Stimulated activated CD8-positive, alpha-beta memory T cell treated with anti-CD3 and anti-CD28 coated beads, Interleukin-7, amount 100 ng/mL, for 24 hours (primary cell): ENCODE results near the gene FAT2.

Experiments used
- DNase-seq: peaks from one replicate; pipeline ENCODE4 v3.0.0-alpha.2; 2020; ENCODE audit warnings: low read depth

The FAT2 gene

GRCh38 chr5:151591144-151591819, at the start of gene FAT2:
Gene FAT2, minus strand, starts transcription at chr5:151591331. Its CDS starts 22,400 bp downstream, at chr5:151568931.
- no peak for DNase-seq

DNA sequence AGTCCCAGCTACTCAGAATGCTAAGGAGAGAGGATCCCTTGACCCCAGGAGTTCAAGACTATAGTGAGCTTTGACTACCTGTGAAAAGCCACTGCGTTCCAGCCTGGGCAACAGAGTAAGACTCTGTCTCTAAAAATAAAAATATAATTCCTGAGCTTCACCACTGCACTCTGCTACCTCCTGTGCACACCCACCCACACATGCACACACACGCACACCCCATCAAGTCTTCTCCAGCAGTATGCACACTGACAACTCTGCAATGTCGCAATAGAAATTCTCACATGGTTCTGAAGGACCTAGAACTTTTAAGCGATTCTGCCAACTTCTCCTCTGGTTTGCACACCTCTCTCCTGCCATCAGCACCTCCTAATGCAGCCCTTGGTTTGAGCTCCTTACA, 47.5 kb upstream of the FAT2 start:
- DNase-seq, result no peak

GRCh38 chr5:151637676-151638075, 46.5 kb upstream of the FAT2 start:
- no peak for DNase-seq

- no peak for DNase-seq
These were observed 42.8 kb upstream of the FAT2 start for GRCh38 chr5:151633892-151634291.

GRCh38 chr5:151632941-151633340, 41.8 kb upstream of the FAT2 start:
- DNase-seq, result no peak

DNA sequence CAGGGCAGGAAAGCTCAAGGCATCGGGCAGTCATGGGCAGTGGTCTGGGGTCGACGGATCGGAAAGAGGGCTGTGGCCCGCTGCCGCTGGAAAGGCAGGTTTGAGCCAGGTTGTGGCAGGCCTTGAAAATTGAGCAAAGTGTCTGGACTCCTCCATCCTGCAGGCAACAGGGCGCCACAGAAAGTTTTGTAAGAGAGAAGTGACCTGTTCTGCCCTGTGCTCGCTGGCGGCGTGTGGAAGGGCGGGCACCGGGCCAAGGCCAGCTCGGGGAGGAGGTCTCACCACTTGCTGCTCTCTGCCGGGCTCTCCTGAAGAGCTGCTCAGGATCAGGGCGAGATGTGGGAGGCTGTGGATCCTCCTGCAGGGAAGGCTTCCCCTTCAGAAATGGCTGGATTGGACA, 41.4 kb upstream of the FAT2 start:
- DNase-seq, result no peak

- no peak for DNase-seq
These were observed 40.8 kb upstream of the FAT2 start for GRCh38 chr5:151631941-151632340.

GRCh38 chr5:151630088-151630487, 39.0 kb upstream of the FAT2 start:
- DNase-seq, result no peak

GRCh38 chr5:151628112-151628823, 37.1 kb upstream of the FAT2 start:
- DNase-seq, result no peak

DNA sequence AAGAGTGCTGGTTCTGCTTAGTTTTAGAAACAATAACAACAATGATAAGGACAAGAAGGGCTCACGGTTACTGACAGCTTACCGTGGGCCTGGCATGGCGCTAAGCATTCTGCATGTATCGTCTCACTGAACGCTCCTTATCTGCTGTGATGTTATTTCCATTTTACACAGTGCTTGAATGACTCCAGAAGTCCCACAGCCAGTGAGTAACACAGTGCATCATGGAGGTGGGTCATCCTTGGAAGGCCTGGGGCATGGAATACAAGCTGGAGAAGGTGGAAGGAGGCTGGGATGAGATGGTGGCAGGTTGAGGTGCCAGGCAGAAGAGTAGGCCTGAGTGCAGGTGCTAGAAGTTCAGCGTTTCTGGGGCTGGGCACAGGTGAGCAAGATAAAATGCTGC, 36.5 kb upstream of the FAT2 start:
- DNase-seq, result no peak

DNA sequence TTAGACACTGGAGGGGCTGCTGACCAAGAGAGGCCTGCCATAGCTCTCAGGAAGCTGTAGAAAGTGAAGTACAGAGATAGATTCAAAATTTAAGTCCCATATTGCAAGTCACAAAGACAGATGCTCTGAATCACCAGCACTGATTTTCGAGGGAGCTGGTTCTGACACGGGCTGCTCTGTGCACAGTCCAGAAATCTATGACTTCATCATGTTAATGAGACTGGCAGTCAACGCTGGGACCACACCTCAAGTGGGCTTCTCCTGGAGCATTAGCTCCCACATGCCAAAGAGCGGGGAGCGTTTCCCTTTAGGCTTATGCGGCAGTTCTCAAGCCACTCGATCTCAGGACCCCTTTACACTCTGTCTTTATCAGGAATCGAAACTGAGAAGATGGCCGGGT, 34.2 kb upstream of the FAT2 start:
- no peak for DNase-seq

DNA sequence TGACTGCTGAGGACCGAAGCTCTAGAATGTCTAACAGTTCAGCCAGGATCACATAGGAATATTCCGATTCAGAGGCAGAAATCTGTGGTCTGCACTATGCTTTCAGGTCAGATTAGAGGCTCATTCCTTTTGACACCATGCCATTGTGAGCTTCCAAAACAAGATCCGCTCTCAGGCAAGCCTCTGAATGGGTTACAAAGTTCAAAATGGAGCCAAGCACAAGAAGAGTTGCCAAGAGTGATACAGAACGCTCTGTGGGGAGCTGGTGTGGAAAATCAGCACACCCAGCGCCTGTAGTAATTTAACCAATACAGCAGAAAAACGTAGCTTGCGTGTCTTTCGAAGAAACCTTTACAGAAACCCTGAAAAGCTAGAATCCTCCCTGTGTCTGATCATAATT, 33.3 kb upstream of the FAT2 start:
- no peak for DNase-seq

DNA sequence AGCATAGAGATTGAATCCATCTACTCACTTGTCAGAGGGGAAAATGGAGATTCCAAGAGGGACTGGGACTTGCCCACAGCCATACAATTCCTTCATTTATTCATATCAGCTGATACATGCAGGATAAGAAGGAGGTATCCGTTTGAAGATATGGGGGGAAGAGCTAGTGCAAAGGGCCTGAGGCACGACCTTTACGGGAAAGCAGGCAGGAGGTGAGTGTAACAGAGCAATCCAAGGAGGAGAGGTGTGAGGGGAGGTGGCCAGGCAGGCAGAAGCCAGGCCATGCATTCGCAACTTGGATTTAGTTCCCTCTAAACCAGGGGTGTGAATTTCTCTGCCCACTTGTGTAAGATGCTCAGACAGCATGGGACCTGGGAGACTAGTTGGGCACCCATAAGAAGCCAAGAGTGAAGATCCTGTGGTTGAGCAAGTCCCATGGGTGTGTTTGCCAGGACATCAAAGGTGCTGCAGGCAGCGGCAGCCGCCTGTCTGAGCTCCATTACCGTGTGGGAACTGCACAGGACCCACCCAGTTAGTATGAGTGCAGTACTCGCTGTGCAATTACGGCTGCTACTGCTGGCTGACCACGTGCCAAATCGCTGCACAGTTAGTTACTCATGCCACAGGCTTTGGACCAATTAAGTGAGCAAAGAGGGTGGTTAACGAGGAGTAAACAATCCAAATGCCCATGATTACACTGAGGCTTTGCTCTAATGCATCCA, 31.4 kb upstream of the FAT2 start:
- DNase-seq, result no peak

DNA sequence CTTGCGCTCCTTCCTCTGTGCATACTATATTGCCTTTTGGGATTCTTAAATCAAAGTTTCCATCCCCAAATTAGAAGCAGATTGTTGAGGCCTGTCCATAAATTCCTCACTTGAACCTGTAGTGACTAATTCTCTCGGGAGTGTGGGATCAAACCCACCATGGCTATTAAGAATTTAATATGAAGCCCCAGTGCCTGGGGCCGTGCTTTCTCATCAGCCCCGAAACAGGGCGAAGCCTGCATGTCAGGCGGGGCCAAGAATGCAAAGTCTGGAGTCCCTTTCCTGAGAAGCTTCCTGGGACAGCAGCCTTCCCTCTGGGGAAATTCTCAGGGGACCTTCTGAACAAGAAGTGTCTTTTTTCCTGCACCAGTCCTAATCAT, 29.3 kb upstream of the FAT2 start:
- DNase-seq, result no peak

GRCh38 chr5:151619812-151620460, 28.8 kb upstream of the FAT2 start:
- DNase-seq, result no peak

DNA sequence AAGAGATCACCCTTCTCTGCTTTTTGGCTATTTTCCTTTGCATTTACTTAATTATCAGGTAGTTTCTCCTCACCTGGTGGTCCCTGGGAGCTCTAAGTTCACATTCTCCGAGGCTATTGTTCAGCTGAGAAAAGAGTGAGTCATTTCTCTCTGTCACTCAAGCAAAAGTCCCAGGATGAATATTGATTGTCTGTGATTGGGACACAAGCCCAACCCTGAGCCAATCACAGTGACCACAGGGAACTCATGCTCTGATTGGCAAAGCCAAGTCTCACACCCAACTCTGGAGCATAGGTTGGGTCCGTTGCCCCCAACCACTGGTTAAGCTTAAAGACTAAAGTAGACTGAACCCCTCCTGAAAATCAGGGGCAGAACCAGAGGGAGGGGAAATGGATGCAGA, 27.8 kb upstream of the FAT2 start:
- no peak for DNase-seq

- DNase-seq, result no peak
These were observed 26.9 kb upstream of the FAT2 start for GRCh38 chr5:151617841-151618710.

DNA sequence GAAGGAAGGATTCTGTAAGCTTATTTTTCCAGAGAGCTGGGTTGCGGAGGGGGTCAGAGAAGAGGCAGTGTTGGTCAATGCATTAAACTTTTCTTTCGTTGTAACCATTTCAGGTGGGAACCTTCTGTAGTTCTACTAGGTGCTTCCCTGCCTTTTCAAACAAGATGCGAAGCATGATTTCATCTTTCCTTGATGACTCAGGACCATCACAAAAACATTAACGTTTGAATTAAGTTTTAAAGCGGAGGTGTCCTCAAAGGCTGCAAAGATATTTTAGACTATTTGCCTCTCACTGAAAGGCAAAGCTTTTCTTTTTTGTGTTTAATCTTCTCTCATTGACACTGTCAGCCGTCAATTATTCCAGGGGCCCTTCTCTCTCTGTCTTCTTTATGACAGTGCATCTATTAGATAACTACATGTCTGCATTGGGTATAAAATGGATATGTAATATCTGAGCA, 26.3 kb upstream of the FAT2 start:
- DNase-seq, result no peak

DNA sequence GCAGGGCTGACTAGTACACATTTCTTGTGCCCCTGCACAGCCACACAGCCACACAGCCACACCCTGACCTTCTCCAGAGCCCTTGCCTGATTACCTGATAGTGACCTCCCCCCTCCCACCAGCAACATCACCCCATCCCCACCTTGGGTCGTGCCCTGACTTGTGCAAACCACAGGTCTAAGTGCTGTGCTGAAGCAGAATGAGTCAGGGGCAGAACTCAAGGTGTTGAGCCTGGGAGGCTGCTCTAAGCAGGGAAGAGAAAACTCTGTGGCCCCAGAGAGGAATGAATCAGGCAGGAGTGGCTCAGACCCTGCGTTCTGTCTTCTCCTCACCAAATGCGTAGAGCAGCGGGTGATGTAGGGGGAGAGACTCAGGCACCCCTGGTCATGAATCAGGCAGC, 24.3 kb upstream of the FAT2 start:
- DNase-seq, result no peak

DNA sequence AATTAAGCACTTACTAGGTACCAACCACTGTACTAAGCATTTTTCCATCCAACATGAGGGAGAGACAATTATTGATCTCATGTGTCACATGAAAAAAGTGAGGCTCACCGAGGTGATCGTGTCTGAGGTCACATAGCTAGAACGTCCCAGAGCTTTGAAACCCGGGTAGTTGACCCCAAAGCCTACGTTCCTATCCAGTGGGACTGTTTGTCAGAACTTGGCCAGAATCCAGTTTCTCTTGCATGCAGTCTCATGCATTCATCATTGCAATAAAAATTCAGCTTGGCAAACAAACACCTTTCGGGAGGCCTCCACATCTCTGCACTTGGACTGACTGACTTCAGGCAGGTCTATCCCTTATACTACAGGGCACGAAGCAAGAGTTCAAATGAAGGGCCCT, 23.4 kb upstream of the FAT2 start:
- DNase-seq, result no peak

DNA sequence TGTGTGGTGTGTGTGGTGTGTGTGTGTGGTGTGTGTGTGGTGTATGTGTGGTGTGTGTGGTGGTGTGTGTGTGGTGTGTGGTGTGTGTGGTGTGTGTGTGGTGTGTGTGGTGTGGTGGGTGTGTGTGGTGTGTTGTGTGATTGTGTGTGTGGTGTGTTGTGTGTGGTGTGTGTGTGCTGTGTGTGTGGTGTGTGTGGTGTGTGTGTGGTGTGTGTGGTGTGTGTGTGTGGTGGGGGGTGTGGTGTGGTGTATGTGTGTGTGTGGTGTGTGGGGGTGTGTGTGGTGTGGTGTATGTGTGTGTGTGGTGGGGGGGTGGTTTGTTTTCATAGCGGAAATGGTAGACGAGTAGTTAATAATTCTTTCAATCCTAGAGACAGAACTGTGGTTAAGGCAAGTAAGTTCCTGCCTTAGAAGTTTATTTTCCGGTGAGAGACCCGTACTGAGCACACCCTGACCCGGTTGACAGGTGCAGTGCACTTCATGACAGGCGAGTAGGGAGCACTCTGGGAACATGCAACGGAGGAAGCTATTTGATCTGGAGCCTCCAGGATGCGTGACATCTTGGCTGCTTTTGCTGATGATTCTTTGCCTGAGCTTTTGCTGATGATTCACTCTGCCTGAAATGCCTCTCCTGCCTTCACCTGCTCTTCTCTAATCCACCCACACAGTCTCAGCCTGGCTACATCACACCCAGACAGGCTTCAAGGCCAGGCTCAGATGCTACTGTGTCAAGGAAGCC, 21.7 kb upstream of the FAT2 start:
- DNase-seq, result no peak
